ENCODE measurements around the gene NDRG3.

Gene NDRG3

GRCh38 chr20:36631646-36632045 lies 114.2 kb downstream of the NDRG3 start:
- TF ChIP-seq, protein P1, sequence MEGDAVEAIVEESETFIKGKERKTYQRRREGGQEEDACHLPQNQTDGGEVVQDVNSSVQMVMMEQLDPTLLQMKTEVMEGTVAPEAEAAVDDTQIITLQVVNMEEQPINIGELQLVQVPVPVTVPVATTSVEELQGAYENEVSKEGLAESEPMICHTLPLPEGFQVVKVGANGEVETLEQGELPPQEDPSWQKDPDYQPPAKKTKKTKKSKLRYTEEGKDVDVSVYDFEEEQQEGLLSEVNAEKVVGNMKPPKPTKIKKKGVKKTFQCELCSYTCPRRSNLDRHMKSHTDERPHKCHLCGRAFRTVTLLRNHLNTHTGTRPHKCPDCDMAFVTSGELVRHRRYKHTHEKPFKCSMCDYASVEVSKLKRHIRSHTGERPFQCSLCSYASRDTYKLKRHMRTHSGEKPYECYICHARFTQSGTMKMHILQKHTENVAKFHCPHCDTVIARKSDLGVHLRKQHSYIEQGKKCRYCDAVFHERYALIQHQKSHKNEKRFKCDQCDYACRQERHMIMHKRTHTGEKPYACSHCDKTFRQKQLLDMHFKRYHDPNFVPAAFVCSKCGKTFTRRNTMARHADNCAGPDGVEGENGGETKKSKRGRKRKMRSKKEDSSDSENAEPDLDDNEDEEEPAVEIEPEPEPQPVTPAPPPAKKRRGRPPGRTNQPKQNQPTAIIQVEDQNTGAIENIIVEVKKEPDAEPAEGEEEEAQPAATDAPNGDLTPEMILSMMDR (IDR thresholded peaks at IDR 0.05; ENCODE audit: borderline replicate concordance, insufficient read depth, low read depth, low read length), result no peak
- H3K4me3 ChIP-seq (ENCODE audit: low read depth, low read length), result no peak overlapping the region

DNA sequence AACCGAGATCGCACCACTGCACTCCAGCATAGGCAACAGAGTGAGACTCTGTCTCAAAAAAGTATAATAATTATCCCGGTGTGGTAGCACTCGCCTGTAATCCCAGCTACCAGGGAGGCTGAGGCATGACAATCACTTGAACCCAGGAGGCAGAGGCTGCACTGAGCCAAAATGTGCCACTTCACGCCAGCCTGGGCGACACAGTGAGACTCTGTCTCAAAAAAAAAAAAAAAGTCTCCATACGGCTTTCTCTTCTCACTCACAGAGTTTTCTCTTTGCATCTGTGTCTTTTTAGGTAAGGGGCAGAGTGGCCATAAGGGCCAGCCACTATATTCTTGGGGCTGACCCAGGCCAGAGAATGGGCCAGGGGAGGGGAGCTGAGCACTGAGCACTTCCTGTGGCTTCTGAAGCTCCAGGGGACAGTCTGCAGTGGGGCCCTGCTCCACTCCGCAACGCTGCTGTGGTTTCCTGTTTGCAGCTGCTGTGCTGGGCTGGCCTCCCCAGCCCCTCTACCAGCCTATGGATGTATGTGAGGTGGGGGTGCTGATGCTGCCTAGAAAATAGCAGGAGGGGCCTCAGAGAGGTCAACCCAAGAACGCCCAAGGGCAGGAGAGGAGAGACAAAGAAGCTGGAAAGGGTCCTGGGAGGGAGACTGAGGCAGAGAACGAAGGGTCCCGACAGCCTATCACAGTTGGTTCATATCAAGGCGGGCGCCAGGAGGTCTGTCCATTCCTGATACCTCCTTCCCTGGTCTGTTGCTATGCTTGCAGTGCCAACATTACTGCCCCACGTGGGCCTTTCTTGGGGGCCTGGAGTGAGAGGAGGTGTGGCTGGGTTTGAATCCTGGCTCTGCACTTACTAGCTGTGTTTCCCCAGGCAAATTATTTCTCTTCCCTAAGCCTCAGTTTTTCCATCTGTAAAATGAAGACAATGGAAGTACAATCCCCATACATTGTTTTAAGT lies 115.9 kb downstream of the NDRG3 start:
- no peak overlapping the region for H3K4me3 ChIP-seq (ENCODE audit: low read depth, low read length)
- TF ChIP-seq, protein P1 (IDR thresholded peaks at IDR 0.05; ENCODE audit: borderline replicate concordance, insufficient read depth, low read depth, low read length), result no peak

DNA sequence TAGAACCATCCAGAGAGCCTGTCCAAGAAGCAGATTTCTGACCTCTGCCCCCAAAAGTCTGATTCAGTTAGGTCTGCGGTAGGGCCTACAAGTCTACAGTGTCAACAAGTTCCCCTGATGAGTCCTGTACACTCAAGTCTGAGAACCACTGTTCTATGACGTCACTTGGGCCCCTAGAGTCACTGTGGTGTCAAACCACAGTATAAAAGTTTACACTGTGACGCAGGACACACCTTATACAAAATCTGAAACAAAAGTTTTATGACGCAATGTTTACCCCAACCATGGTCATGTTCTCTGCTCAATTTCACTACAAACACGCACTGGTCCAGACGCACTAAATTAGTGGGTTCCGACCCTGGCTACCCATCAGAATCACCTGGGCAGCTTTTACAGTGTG lies 117.8 kb downstream of the NDRG3 start:
- TF ChIP-seq, protein P1 (IDR thresholded peaks at IDR 0.05; ENCODE audit: borderline replicate concordance, insufficient read depth, low read depth, low read length), result no peak
- H3K4me3 ChIP-seq (ENCODE audit: low read depth, low read length), result no peak overlapping the region

GRCh38 chr20:36624944-36625324 lies 121.0 kb downstream of the NDRG3 start:
- no peak overlapping the region for H3K4me3 ChIP-seq (ENCODE audit: low read depth, low read length)
- TF ChIP-seq, protein P1 (IDR thresholded peaks at IDR 0.05; ENCODE audit: borderline replicate concordance, insufficient read depth, low read depth, low read length), result no peak

- H3K4me3 ChIP-seq (ENCODE audit: low read depth, low read length), result no peak overlapping the region
- TF ChIP-seq, protein P1 (IDR thresholded peaks at IDR 0.05; ENCODE audit: borderline replicate concordance, insufficient read depth, low read depth, low read length), result no peak
Measured at GRCh38 chr20:36624068-36624943, 121.6 kb downstream of the NDRG3 start.

- TF ChIP-seq, protein P1 (IDR thresholded peaks at IDR 0.05; ENCODE audit: borderline replicate concordance, insufficient read depth, low read depth, low read length), result no peak
Measured at GRCh38 chr20:36623444-36623843, 122.4 kb downstream of the NDRG3 start.

More at GRCh38 chr20:36623444-36623843, 122.4 kb downstream of the NDRG3 start:
- no peak overlapping the region for H3K4me3 ChIP-seq (ENCODE audit: low read depth, low read length)

Data from GM12875 (cell line).